ENCODE measurements around the gene CPA2.

CPA2 gene

DNA sequence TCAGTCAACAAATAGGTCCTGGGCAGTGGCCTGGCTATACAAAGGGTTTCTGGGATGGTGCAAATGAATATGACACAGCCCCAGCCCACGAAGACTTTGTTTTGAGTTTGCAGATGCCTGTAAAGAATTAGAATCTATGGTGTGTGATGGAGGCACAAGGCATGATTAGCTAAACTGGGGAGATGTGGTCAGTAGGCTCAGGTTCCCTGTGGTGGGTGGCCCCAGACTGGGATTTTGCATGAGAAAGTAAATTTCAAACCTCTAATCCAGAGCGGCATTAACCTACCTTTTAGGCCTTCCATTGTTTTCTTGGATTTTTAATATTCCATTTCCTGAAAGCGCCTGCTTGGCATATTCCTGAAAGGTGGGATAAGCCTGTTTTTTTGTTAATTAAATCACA is 71.6 kb downstream of the CPA2 start:
- no peak for DNase-seq (ENCODE audit: low read depth, low spot score)
- no peak overlapping the region for H3K4me3 ChIP-seq (ENCODE audit: low read length)

All from Jurkat, Clone E6-1 (cell line).